Measurements from ENCODE around the gene RPL19.

DNA sequence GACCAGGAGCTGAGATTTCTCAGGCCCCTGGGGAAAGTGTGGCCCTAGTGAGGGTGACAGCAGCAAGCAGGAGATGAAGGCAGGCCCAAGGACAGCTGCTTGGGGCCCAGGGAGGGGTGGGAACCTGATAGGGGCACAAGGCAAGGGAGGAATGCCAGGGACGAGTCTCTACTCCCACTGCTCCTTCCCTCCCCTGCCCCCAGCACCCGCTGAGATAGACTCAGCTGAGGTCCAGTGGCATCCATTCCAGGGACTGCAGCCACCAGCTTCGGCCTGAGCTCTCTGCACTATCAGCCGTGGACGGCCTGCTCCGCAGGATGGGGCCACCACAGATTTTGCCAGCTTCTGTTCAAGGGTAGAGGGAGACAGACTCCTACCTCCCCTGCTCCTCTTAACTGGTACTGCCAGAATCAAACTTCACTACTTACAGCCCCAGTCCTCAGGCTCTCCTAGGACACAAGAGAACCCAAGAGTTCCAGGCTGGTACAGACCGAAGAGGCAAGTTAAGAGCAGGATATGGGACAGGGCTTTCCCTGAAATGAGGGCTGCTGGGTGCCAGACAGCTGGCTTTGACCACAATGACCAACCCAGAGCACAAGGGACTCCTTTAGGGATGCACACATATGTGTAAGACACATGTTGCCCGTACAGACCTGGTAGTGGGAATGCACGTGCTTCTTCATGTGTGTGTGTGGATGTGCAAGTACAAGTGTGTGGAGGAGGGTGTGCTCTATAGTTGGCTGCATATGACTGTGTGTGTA, 8.2 kb upstream of the RPL19 start:
- TF ChIP-seq, protein P1, sequence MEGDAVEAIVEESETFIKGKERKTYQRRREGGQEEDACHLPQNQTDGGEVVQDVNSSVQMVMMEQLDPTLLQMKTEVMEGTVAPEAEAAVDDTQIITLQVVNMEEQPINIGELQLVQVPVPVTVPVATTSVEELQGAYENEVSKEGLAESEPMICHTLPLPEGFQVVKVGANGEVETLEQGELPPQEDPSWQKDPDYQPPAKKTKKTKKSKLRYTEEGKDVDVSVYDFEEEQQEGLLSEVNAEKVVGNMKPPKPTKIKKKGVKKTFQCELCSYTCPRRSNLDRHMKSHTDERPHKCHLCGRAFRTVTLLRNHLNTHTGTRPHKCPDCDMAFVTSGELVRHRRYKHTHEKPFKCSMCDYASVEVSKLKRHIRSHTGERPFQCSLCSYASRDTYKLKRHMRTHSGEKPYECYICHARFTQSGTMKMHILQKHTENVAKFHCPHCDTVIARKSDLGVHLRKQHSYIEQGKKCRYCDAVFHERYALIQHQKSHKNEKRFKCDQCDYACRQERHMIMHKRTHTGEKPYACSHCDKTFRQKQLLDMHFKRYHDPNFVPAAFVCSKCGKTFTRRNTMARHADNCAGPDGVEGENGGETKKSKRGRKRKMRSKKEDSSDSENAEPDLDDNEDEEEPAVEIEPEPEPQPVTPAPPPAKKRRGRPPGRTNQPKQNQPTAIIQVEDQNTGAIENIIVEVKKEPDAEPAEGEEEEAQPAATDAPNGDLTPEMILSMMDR (IDR thresholded peaks at IDR 0.05), result no peak
- TF ChIP-seq POLR2A (IDR thresholded peaks at IDR 0.05), result no peak

Measured in lower leg skin (tissue), 3 donors.